Right hindlimb (tissue), 1 donor: ENCODE measurements around the gene RSPH9.
"Not testable (repeated sequence)": the region's sequence is repeated elsewhere in the genome, so short reads cannot be mapped to it uniquely, and the experiment has no call there.

ENCODE experiments used
- DNase-seq: peaks from one replicate; pipeline ENCODE4 v3.0.0-alpha.2; 2018

The RSPH9 gene

DNA sequence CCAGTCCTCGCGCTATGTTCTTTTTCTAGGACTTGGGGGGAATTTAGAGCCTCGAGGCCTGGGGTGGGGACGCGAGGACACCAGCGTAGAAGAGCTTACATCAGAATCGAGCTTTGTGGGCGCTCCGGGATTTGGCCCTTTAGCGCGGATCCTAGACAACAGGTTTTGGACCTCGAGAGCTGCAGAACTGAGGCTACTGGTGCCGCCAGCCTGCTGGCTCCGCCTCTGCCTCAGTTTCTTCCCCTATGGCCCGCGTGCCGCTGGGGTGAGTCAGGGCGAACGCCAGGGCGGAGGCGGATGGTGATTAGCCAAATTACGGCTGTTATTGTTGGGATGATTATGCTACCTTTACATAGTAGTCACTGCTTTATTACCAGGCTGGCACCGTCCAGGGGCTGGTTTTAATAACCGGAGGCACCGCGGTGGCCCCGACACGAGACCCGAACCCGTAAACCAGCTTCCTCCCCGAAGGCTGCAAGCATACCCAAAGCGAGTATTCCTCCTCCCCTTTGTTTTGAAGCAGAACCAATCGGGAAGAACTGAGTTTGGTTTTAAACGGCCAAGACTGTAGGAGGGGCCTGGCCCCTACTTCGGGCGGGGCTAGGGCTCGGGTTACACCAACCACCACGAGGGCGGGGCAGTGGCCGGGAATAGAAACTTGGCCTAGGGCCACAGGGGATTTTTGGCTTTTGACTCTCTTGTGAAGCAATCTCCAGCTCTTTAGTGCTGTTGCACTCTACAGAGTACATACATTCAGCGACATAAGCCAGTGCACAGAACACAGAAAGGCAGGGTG, 15.1 kb upstream of the RSPH9 start:
- DNase-seq, result peak; percentile 99

DNA sequence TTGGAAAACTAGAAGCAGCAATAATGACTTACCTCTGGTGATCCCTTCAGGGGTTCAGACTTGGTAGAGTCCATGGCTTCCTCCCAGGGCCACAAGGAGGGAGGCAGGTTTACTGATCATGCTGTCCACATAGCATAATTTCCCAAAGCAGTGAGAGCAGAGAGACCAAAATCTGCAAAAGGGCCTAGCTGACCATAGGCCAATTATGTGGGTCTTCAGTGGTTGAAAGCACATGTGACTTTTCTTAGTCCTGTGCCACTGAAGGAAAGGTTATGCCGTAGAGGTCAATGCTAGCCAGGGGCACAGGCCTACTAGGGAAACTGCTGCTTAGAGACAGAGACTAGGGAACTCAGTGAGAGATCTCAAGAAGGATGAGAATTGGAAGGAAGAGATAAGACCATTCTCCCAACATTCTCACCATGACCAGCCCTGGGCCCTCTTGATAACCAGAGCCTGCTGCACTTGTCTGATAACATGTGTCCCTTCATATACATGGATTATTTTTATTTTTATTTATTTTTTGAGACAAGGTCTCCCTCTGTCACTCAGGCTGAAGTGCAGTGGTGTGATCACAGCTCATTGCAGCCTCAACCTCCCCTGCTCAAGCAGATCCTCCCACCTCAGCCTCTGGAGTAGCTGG, 13.7 kb upstream of the RSPH9 start:
- no peak for DNase-seq

GRCh38 chr6:43633002-43633401, 11.8 kb upstream of the RSPH9 start:
- DNase-seq, result not testable (repeated sequence)

DNA sequence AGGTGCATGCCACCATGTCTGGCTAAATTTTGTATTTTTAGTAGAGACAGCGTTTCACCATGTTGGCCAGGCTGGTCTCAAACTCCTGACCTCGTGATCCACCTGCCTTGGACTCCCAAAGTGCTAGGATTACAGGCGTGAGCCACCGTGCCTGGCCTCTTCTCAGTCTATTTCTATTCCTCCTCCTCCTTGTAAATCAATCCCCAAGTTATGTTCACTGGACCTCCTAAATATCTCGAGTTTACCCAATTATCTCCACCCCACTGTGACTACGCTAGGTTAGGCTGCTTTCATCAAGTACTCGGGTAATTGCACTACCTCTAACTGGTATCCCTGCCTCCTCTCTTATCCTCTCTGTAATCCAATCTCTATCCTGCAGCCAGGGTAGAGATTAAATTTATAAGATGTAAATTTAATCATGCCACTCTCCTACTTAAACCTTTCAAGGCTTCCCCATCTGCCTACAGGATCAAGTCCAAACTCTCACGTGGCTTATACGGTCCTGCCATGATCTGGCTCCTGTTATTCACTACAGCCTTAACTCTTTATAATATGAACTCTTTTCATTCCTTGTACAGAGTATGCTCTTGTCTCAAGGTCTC, 10.0 kb upstream of the RSPH9 start:
- no peak for DNase-seq

DNA sequence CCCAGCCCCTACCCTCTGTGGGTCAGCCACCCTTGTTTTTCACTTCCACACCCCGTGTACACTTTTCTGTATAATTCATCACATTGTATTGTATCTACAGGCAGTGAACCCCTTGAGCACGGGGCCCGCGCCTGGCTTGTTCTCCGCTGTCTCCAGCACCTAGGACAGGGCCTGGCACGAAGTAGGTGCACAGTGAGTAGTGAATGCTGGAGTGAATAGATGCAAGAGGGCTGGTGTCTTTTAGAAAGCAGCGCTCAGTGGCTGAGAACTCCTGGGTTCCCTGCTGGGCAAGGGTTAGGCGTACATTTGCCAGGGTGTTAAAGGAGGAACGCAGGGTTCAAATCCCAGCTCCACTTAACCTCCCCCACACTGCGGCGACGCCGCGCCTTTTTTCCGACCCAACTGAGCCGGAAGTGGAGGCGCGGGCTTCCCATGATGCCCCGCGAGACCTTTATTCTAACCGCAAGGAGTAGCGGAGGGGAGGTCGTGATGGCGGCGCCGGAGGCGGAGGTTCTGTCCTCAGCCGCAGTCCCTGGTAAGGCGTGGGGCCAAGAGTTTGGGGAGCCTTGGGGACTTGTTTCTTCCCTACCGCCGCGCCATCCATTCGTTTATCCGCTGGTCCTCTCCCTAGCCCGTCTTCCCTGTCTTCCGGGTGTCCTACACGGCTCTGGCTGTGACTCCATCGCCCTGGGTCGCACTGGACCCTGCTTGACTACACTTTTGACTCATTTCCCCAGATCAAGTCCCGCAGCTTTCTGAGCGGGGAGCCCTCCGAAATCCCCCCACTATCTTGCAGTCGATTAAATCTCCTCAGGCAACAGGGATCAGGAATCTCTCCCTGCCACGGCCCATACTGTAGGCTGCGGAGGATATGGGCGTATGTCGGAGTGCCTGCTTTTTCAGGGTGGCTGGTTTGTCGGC, 9.2 kb upstream of the RSPH9 start, which contains the start of gene MAD2L1BP:
Gene MAD2L1BP (plus strand): TSS at position 454 of the 921 bp plus-strand sequence. CDS start 36 bp downstream, at position 490.
- DNase-seq, result peak; percentile 90

DNA sequence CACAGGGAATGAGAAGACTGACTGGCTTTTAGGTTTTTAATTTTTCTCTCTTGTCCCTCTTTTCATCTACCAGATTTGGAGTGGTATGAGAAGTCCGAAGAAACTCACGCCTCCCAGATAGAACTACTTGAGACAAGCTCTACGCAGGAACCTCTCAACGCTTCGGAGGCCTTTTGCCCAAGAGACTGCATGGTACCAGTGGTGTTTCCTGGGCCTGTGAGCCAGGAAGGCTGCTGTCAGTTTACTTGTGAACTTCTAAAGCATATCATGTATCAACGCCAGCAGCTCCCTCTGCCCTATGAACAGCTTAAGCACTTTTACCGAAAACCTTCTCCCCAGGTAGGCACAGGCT, 8.6 kb upstream of the RSPH9 start:
- no peak for DNase-seq

DNA sequence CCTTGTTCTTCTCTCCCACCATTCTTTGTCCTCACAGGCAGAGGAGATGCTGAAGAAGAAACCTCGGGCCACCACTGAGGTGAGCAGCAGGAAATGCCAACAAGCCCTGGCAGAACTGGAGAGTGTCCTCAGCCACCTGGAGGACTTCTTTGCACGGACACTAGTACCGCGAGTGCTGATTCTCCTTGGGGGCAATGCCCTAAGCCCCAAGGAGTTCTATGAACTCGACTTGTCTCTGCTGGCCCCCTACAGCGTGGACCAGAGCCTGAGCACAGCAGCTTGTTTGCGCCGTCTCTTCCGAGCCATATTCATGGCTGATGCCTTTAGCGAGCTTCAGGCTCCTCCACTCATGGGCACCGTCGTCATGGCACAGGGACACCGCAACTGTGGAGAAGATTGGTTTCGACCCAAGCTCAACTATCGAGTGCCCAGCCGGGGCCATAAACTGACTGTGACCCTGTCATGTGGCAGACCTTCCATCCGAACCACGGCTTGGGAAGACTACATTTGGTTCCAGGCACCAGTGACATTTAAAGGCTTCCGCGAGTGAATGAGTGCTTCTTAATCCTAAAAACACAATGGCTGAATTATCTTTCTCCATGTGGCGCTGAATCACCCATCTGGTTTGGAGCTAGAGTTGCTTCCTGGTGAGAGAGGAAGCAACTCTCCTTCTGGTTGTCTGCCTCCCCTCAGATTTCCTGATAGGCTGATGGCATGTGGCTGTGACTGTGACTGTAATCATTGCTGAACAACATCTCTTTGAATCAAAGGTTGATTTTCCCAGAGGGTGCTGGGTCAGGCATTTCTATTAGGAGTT, 4.6 kb upstream of the RSPH9 start:
- DNase-seq, result no peak

GRCh38 chr6:43645613-43645964, 753 bp downstream of the RSPH9 start:
- no peak for DNase-seq

DNA sequence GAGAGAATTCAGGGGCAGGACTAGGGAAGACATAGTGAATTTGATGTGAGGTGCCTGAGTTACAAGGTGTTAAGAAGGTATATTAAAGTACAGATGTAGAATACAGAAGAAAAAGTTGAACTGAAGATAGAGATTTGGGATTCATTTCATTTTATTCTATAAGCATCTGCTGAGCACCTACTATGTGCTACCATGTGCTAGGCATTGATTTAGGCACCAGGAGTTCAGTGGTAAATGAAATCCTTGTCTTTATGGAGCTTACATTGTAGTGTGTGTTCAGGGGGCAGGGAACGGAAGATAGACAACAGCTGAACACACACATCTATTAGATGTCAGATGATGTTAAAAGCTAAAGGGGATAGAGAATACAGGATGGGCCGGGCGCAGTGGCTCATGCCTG, 2.8 kb downstream of the RSPH9 start:
- DNase-seq, result no peak

GRCh38 chr6:43648248-43648647, 3.4 kb downstream of the RSPH9 start:
- no peak for DNase-seq

DNA sequence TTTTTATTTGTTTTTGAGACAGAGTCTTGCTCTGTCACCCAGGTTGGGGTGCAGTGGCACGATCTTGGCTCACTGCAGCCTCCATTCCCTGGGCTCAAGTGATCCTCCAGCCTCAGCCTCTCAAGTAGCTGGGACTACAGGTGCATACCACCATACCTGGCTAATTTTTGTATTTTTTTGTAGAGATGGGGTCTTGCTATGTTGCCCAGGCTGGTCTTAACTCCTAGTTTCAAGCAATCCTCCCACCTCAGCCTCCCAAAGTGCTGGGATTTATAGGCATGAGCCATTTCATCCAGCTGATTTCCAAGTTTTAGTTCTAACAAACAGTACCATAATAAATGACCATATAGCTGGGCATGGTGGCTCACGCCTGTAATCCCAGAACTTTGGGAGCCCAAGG, 8.0 kb downstream of the RSPH9 start:
- not testable (repeated sequence) for DNase-seq

GRCh38 chr6:43657221-43657802, 12.5 kb downstream of the RSPH9 start:
- no peak for DNase-seq

- no peak for DNase-seq
Observed at GRCh38 chr6:43658161-43658560, 13.3 kb downstream of the RSPH9 start.

GRCh38 chr6:43662948-43663347, 18.1 kb downstream of the RSPH9 start:
- DNase-seq, result not testable (repeated sequence)

GRCh38 chr6:43665376-43665775, 20.5 kb downstream of the RSPH9 start:
- no peak for DNase-seq

GRCh38 chr6:43666196-43666920, 21.5 kb downstream of the RSPH9 start:
- DNase-seq, result no peak

DNA sequence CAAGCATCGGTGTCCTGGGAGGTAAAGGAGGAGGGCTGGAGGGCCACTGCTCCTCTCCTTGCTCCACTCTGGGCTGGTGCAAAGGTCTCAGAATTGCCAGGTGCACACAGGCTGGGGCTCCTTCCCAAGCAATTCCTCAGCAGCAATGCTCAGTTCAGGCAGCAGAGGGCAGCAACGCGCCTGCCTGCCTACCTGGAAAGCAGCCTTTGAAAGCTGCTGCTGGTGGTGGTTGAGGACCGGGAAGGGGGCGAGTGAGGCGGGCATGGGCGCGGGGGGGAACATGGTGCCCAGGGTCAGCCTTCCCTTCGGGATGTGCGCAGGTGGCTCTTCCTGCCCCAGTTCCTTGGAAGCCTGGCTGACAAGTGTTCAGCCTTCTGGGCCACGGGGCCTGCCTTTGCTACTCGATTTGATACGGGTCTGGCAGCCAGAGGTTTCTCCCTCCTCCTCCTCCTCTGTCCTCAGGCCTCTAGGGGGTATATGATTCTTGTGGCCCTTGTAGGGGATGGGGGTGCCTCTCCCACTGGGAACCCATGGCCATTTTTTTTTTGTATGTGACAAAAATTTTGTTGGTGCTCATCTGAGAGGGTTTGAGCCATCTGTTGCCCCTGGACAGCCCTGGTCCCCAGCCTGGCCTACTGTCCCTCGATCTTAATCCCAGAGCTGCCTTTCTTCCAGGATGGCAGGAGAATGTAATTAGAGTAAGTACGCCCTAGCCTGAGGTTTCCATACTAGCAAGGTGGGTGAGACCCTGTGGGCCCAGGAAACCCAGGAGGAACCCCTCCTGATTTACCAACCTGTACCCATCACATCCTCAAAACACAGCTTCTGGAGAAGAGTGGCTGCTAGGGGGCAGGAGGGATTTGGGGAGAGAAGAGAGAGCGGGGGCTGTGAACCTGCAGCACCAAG, 22.7 kb downstream of the RSPH9 start:
- DNase-seq, result peak; percentile 90

DNA sequence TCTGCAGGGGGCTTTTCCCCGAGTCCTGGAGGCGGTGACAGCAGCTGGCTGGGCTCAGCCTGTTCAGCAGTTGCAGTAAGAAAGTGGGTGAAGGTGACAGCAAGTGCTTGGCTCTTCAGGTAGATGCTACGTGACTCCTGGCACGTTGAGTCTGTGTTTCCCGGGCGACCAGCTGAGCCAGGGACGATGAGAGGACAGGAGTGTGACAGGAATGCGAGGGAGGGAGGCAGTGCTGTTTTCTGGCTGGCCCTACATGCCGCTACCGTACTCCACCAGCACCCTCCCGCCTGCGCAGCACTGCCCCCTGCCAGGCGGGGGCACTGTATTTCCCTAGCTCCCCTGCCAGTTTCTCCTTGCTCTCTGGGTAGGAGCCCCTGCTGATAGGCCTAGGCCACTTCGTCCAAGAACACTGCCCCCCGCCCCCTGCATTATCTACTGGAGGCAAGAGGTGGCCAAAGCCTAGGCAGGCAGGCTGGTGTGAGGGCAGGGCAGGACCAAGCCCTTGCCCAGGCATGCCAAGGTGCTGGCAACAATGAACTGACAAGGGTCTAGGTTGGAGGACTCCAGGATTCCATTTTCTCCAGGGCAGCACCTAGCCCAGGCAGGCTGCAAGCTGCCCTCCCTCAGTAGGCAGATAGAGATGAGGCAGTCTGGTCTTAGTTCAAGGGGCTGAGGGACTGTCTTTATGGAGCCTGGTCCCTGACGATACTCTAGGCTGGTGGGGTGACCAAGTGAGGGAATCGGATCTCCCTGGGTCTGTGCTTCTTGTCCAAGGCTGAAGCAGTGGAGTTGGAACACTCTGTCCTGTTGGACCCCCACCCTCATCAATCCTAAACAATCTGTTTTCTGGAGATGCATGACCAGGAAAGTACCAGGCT, 23.6 kb downstream of the RSPH9 start:
- peak; percentile 61 for DNase-seq
